T-helper 1 cell (primary cell): ENCODE results near the gene EXOSC1.
A peak's percentile ranks its signal among the peaks of the same experiment; 100 is the strongest.
"Not testable (repeated sequence)": the region's sequence is repeated elsewhere in the genome, so short reads cannot be mapped to it uniquely, and the experiment has no call there.

Source experiments
- DNase-seq, 5 donors: peaks; one replicate each; pipeline ENCODE4 v3.0.0-alpha.2; 2012 to 2020
- total RNA-seq, 4 donors: gene quantifications; one replicate each; lab custom pipeline; 2026; lab: John Stamatoyannopoulos, UW

The EXOSC1 gene
- total RNA-seq: 20.5 to 33.5 (median 24.4) reads per million in 4 donors

GRCh38 chr10:97445722-97446639, at the start of gene EXOSC1, which contains the start of gene ZDHHC16:
EXOSC1 (minus strand) TSS chr10:97446006; CDS start chr10:97445985, 21 bp downstream.
ZDHHC16 (plus strand) TSS chr10:97446175; CDS start chr10:97451676, 5,501 bp downstream.
- DNase-seq: peak; percentile 74 to 93 (median 84)

GRCh38 chr10:97494863-97495506, 49.2 kb upstream of the EXOSC1 start:
- DNase-seq: peak in 2 of 5 donors; percentile 13 to 15

- DNase-seq: no peak
These were observed 48.3 kb upstream of the EXOSC1 start for GRCh38 chr10:97494151-97494550.

- DNase-seq: no peak
These were observed 44.8 kb upstream of the EXOSC1 start for GRCh38 chr10:97490592-97490991.

- no peak for DNase-seq
These were observed 40.0 kb upstream of the EXOSC1 start for GRCh38 chr10:97485647-97486281.

GRCh38 chr10:97483921-97484320, 38.1 kb upstream of the EXOSC1 start:
- no peak for DNase-seq

GRCh38 chr10:97483506-97483905, 37.7 kb upstream of the EXOSC1 start:
- no peak for DNase-seq

GRCh38 chr10:97482381-97482780, 36.6 kb upstream of the EXOSC1 start:
- no peak for DNase-seq

- no peak for DNase-seq
These were observed 35.3 kb upstream of the EXOSC1 start for GRCh38 chr10:97481071-97481470.

GRCh38 chr10:97479939-97480338, 34.1 kb upstream of the EXOSC1 start:
- DNase-seq: no peak

GRCh38 chr10:97479410-97479809, 33.6 kb upstream of the EXOSC1 start:
- DNase-seq: not testable (repeated sequence)

GRCh38 chr10:97475936-97476594, 30.3 kb upstream of the EXOSC1 start:
- DNase-seq: no peak

- DNase-seq: no peak
These were observed 29.1 kb upstream of the EXOSC1 start for GRCh38 chr10:97474918-97475317.

GRCh38 chr10:97468781-97469180, 23.0 kb upstream of the EXOSC1 start:
- not testable (repeated sequence) for DNase-seq

- peak in 1 of 5 donors; percentile 13 for DNase-seq
These were observed 22.4 kb upstream of the EXOSC1 start for GRCh38 chr10:97468162-97468561.

GRCh38 chr10:97466755-97467154, 20.9 kb upstream of the EXOSC1 start:
- DNase-seq: no peak

- DNase-seq: no peak
These were observed 20.2 kb upstream of the EXOSC1 start for GRCh38 chr10:97465982-97466381.

GRCh38 chr10:97464226-97464625, 18.4 kb upstream of the EXOSC1 start:
- DNase-seq: no peak

- DNase-seq: peak in 4 of 5 donors; percentile 10 to 35 (median 18)
These were observed 17.7 kb upstream of the EXOSC1 start for GRCh38 chr10:97463363-97464132.

- DNase-seq: no peak
These were observed 16.5 kb upstream of the EXOSC1 start for GRCh38 chr10:97462309-97462708.

- DNase-seq: no peak
These were observed 14.1 kb upstream of the EXOSC1 start for GRCh38 chr10:97459933-97460332.

- DNase-seq: no peak
These were observed 13.3 kb upstream of the EXOSC1 start for GRCh38 chr10:97459111-97459510.
